Stimulated activated CD8-positive, alpha-beta memory T cell treated with anti-CD3 and anti-CD28 coated beads, Interleukin-4, amount 100 ng/mL, for 24 hours (primary cell): ENCODE results near the gene UNC5B.

Experiments used
- DNase-seq: peaks from one replicate; pipeline ENCODE4 v3.0.0-alpha.2; 2020; ENCODE audit warnings: low read depth

UNC5B gene

DNA sequence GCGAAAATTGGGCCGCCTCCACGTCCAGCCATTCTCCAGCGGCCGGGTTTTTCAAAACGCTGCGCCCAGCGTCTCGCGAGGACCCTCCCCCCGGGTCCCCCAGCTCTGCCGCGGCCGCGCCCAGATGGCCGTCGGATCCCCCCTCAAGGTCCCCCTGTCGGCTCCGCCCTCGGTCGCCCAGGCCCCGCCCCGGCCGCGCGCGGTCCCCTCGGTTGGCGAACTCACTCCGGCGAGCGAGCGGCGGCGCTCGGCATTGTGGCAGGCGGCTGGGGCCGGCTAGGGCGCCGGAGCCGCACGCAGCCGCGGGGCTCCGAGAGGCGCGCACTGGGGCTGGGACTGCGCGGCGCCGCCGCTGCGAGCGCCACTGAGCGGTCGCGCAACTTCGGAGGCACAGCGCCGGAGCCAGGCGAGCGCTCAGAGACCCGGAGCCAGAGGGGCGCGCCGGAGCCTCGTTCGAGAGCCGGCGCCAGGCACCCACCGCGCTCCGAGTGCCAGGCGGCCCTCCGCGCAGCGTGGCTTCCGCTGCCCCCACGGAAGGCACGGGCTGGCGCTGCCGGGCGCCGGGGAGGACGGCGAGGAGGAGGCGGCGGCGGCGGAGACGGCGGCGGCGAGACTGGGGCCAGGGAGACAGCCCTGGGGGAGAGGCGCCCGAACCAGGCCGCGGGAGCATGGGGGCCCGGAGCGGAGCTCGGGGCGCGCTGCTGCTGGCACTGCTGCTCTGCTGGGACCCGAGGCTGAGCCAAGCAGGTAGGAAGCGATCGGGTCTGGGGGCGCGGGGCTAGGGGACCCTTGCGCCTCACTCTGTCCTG, at the start of gene UNC5B:
UNC5B (plus strand) TSS at position 253 of the 809 bp plus-strand sequence; CDS start at position 669, 416 bp downstream.
- peak; percentile 64 for DNase-seq

DNA sequence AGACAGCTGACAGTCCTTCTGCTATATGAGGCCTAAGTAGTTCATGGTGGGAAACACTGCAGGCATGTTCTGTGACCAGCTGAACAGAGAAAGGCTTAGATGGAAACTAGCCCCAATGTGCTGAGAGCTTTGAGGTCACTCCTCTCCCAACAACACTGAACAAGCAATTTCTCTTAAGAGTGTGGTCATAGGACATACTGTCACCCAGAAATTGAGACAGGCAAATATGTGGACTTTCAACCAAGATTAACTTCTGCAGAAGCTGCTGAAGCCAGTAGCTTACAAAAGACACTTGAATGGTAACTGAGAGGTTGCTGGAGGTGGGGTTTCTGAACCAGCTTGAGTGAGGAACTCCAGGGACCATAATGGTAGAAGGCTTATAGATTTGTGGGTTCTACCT, 38.9 kb upstream of the UNC5B start:
- DNase-seq, result no peak

DNA sequence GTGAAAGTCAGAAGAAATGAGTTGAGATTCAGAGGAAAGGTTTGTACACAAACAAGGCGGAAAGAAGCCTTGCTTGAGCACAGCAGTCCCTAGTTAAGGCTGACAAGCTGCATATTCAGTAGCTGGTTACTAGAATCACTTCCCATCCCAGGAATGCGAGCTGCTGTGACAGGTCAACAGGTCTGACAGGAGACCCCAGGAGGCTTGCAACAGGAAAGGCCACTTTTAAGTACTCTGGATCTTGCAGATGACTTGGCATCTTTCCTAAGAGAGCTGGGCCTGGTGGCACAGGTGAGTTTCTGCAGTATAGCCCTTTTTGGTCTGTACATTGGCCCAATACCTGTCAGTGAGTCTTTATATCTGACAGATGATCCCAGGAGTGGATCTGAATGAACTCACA, 35.7 kb upstream of the UNC5B start:
- no peak for DNase-seq

DNA sequence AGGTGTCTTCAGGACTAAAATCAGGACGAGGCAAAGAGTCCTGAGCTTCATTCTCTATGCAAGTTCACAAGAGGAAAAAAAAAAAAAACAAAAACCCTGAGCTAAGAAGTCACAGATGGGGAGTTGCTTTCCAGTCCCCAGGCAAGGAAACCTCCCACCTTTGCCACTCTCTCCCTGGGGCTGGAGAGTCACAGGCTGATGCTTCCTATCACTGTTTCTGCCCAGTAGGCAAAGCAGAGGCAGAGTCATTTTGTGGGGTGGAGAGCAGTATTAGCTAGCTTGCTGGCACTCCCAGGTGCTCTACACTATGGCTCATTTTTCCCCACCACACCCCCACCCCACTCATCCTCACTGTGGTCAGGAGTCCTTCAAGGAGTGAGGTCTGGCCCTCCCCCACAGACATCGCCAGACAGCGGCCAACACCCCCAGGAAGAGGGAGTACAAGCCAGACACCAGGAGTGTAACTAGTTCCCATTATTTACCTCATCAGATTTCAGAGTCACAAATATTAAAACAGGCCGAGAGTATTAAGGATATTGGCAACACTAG, 34.6 kb upstream of the UNC5B start:
- DNase-seq, result no peak

DNA sequence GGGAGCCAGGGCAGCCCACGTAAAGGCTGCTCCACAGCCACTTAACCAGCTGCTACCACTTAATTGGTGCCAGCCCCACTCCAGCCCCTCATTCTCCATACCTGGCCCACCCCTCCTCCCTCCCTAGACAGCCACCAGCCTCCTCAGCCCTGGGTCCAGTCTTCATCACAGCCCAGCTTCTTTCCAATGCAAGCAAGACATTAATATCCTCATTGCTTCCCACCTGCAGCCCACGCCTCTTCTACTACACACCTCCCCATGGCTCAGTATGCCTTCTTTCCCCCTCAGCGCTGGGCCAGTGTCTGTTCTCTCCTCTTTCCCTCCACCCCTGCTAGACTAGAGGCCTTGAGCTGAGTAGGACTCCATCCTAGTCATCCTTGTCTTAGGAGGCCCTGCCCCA, 33.5 kb upstream of the UNC5B start:
- no peak for DNase-seq

DNA sequence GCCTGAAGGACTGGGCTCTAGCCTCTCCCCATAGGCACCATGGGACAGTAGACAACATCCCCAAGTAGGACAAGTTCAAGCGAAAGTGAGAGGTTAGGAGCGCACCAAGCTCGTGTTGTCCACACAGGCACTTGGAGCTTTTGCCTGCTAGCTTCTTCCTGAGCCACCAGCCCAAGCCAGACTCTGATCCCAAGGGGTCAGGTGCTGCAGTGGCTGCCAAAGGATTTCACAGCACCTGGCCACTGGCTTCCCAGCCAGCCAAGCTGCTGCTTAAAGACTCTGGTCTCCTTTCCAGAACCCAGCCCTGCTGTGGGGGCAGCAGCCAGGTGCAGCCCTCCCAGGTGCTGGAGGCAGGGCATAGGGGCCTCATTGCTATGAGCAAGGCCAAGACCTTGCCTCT, 33.0 kb upstream of the UNC5B start:
- no peak for DNase-seq

DNA sequence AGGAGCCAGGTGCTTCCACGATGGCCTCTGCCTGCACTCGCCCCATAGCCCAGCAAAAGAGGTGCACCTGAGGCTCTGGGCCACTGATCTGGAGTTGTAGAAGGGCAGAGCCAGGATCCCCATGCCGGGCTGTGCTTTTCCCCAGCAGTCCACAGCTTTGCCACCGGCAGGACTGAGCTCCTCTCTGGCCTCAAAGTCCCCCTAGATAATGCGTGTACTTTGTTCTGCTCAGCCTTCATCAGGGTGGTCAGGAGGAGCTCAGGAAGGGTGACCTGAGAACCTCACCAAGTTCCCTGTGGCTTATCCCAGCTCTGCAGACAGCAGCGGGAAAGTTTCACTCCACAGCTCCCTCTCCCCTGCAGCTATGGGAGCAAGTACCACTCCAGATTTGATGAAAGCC, 27.9 kb upstream of the UNC5B start:
- no peak for DNase-seq

DNA sequence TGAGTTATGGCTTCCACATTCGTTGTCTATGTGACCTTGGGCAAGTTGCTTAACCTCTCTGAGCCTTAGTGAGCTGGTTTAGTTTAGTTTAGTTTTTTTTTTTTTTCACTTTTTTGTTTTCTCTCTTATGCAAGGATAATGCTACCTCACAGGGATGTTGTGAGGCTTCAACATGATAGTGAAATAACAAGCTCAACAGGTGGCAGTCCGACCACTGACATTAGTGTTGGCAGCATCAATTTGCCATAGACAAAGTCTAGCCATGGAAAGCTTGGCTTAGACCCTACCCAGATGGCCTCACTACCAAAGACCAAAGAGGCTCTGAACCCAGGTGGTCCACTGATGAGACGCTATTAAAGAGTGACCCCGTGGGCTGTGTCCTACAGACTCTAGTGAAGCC, 27.2 kb upstream of the UNC5B start:
- DNase-seq, result no peak

DNA sequence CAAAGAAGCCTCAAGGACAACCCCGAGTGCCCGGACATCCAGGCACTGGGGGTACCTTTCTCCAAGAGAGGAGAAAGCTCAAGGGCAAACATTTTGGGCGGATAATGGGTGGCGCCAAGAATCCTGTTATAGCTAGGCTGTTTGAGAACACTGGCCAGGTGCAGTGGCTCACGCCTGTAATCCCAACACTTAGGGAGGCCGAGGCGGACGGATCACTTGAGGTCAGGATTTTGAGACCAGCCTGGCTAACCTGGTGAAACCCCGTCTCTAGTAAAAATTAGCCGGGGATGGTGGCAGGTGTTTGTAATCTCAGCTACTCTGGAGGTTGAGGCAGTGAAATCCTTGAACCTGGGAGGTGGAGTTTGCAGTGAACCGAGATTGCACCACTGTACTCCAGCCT, 25.2 kb upstream of the UNC5B start:
- DNase-seq, result no peak

DNA sequence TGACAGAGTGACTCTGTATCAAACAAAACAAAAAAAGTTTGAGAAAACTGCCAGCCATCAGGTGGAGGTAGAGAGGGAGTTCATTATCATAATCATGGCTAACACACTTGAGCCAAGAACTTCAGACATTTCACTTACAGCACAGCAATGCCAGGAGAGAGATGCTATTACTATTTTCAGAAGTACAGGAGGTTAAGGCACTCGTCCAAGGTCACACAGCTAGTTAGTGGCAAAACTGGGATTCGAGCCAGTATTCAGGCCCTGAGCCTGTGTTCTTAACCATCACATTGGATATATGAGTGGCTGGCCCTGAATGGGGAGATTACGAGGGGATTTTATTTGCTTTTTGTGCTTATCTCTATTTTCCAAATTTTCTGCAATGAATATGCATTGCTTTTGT, 24.8 kb upstream of the UNC5B start:
- DNase-seq, result no peak

DNA sequence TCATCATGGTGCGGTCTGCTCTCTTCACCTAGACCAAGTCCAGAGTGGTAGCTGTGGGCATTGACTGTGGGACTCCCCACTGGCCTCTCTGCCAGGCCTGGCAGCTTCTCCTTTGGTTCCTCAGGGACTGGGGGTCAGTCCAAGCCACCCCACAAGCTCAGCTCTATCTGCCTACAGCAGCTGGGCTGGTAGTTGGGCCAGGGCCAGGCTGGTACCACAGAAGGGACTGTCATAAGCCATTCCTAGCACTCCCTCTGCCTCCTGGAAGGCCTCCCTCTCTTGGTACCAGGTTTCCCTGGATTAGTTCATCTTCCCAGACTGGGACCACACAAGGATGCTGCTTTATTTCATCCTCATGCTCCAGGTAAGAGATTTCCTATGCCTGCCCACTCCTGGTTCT, 24.2 kb upstream of the UNC5B start:
- DNase-seq, result no peak

DNA sequence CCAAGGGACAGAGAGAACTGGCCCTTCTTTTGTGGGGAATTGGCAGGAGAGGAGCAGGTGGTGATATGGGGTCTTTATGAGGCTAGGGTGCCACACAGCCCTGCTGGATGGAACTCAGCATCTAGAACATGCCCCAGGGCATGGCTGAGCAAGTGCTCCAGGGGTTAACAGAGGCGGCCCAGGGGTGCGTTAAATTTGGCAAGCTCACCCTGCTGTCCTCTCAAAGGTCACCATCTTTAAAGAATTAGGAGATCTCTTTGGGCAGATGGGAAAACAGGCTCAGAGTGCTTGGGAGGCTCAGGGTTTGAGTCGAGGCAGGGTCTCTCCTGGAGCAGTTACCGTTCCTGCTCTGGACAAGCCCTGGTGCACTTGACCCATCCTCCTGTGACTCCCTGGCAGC, 21.4 kb upstream of the UNC5B start:
- no peak for DNase-seq

DNA sequence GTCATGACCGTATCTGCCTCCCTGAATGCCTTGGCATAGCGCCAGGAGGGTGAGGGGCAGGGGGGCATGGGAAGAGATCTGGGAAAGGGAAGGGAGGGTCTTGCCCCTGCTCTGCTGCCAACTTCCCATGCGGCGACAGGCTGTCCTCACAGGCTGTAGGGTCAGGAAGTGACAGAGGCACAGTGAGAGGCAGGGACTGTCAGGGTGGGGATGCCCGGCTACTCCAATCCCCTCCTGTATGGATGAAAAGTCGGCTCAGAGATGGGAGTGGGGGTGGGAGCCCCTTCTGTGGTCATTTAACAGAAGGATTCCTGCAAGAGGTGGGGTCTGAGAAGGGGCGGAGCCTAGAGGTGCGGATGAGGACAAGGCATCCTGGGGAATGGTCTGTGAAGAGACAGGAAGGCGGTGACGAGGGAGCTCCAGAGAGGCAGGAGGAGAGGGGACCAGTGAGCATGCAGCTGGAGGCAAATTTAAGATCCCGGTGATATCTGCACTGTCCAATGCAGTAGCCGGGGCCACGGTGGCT, 20.8 kb upstream of the UNC5B start:
- no peak for DNase-seq

DNA sequence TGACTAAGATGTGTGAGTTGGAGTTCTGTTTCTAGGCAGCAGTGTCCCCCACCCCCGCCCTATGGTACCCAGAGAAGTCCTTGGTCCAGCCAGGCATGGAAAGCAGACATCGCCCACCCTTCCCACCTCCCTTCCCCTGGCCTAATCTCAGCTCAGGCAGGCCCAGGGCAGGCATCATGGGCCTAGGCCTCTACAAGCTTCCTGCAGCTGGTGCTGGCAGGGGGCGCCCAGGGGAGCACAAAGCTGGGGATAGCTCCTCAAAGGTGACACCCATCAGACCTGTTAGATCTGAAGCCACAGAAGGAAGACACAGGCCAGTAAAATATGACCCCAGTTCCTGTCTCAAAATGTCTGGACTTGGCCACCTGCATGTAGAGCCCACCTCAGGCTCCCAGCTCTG, 18.9 kb upstream of the UNC5B start:
- no peak for DNase-seq

DNA sequence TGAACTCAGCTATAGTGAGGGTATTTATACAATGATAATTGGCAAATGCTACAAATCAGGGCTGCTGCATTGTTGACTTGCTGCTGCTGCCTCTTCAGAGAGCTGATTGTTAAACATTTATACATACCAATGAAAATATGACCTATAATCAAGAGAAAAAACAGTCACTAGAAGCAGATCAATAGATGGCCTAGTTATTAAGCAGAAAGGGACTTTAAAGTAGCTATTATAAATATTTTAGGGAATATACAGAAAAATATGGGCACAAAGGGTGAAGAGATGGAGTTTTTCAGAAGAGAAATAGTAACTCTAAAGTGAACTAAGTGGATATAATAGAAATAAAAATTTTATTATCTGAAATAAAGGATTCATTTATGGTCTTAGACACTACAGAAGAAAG, 14.4 kb upstream of the UNC5B start:
- DNase-seq, result no peak

DNA sequence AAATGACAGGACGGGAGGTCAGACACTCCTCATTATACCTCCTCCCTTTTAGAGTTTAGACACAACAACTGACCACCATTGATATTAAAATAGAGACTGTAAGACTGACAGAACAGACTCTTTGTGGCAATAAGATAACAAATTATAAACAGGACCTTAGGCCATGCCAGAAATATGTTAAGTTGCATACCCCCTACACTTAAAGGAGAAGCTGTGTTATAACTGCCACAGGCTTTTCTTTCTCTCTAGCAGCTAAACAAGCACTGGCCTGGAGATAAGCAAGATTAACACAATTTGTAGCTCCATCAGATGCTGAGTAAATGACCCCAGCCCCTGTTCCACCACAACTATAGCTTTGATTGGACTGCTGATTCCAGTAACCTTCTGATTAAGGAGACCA, 10.5 kb upstream of the UNC5B start:
- no peak for DNase-seq

DNA sequence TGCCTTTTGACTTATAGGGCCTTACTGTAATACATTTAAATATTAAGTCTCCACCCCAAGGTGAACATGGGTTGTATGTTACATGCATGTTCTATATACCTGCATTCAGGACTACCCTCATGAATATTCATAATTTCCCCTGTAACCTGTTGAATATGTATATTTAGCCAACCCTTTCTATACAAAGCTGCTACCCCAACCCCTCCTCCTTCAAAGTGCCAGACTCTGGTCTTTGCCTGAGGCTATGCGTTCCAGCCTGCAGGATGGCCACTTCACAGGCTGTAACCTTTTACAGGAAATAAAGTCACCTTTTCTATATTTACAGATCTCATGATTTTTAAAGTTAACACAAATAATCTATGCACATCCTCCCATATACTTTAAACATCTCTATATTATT, 10.1 kb upstream of the UNC5B start:
- no peak for DNase-seq

DNA sequence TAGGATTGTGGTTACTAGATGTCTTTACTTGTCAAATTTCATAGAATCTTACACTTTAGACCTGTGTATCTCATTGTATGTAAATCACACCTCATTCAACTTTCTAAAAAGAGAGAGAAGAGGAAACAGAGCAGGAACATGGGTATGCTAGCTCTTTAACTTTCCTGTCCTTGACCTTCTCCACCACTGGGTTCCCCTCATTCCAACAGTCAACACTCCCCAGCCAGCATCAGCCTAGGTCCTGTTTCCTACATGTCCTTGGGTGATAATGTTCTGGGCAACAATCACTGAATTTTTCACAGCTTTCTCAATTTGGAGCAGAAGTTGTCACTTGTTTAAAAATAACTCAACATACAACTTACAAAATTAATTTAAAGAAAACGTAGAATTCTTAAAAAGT, 9.2 kb upstream of the UNC5B start:
- no peak for DNase-seq

DNA sequence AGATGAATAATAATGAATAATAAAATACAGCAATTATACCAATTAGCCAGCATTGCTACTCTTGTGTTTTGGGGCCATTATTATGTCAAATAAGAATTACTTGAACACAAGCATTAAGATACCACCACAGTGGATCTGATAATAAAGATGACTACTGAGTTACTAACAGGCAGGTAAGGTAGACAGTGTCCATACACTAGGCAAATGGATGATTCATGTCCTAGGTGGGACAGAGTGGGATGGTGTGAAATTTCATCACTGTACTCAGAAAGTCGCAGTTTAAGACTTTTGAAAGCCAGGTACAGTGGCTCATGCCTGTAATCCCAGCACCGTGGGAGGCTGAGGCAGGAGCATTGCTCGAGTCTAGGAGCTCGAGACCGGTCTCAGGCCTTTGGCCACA, 8.7 kb upstream of the UNC5B start:
- DNase-seq, result no peak

DNA sequence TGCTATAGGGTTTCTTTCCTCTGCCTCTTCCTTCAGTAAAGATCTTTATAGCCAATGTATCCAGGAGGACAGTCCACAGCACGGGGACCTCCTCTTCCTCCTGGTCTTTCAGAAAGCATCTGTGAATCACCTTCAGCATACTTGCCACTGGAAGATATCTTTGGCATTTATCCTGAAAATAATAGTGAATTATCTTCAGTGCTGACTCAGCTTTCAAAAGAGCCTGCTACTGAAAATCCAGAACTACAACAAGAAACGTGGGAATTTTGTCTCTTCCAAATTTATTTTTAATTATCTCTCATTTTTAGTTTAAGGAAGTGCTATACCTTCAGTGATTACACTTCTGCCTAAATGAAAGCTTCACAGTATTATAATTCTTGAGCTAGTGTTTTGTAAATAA, 7.6 kb upstream of the UNC5B start:
- no peak for DNase-seq

DNA sequence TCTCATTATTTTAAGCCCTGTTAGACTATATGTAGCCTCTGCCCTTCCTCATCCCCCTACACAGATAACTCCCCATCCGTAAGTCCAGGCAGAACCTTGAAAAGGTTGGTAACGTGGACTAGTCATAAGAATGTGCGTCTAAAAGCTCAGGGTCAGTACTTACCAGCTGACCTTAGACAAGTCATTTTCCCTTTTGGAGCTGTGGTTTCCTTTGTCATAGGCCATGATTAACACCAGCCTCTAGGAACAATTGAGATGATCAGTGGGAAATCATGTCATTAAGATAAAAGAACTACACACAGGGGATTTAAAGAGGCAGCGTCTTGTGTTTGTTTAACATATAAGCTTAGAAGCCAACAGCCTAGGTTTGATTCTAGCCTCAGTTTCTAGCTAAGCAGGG, 6.9 kb upstream of the UNC5B start:
- DNase-seq, result no peak

DNA sequence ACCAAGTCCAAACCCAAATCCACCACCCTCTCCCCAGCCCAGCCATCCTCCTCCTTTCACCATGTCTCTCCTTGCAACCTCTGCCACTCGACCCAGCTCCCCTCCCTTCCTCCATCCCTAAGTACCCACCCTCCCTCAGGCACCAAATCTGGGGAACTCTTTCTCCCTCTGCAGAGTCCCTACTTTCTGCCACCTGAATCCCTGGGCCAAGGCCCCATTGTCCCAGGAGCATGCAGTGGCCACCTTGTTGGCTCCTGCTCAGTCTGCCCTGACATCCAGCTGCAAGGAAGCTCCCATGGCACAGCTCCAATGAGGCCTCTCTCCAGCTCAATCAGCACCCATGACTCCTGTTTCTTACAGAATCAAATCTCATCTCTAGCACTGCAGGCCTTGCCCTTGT, 5.5 kb upstream of the UNC5B start:
- DNase-seq, result no peak

DNA sequence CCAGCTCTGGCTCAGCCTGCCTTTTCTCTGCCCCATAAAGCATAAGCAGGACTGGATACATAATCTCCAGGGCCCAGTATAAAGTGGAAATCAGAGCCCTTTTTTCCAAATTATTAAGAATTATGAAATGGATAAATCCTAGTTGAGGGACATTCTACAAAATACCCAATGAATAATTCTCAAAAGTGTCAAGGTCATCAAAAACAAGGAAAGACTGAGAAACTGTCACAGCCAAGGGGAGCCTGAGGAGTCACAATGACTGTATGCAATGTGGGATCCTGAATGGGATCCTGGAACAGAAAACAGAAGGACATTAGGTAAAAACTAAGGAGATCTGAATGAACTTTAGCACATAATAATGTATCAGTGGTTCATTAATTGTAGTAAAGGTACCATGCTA, 4.8 kb upstream of the UNC5B start:
- no peak for DNase-seq

DNA sequence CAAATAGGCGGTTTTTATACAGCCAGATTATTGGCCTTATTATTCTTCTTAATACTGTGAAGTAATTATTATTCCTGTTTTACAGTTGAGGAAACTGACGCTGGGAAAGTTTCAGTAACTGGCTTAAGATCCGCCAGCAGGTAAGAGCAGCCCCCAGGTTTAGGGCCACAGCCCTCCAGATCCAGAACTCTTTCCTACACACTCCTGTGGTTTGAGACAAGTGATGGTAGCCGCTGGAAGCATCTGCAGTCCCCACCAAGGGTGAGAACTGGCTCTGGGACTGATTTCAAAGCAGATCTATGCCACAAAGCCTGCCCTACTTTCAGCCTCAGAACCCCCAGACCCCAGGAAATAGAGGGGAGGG, 3.0 kb upstream of the UNC5B start:
- no peak for DNase-seq
